Renal cortical epithelial cell (primary cell): ENCODE data around the gene LGMN. TPM values are rescaled to one million over a fixed set of nuclear protein-coding genes. Genes with fewer than 3 reads are reported as not detected.
"Not testable (repeated sequence)": the region's sequence is repeated elsewhere in the genome, so short reads cannot be mapped to it uniquely, and the experiment has no call there.

Experiments
- DNase-seq: peaks from one replicate; pipeline ENCODE4 v3.0.0-alpha.2; 2011; ENCODE audit warnings: low read depth
- total RNA-seq: library from RNA; depleted of rRNA; stranded (reverse); fragments of >200 nt; gene quantifications from 2 replicates; pipeline ENCODE4 v1.2.3, GENCODE V29; 2014

LGMN gene
- total RNA-seq = 62.2 and 88.1 TPM in 2 replicates

DNA sequence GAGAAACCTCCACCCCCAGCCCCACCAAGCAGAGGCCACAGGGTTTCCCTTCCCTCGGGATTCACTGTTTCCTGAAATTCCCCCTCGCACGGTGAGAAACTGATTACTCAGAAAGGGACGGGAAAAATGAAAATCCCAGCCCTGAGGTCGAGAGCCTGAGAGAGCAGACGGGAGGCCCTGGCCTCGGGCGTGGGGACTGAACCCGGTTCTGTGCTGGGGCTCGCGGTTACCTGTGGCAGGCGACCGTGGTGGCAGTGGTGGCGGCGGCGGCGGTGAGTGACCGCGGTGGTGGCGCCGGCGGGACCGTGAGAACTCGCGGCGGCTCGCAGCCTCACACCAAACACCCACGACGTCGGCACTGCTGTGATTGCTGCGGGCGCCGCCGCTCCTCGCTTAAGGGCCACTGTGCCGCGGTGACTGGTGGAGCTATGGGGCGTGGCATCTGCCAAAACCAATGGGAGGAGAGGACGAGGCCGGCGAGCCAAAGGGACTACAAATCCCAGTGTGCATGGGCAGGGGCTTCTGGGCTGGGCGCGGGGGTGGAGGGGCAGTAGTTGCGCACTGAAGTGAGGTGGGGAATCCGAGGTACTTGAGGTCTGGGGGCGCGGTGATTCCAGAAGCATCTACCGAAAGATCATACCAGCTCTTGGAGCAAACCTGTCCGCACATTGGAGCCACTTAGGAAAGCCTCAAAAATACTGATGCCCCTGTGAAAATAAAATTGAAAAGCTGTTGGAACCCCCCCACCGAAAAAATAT lies at the start of gene LGMN:
Gene LGMN (minus strand): TSS at position 369 of the 758 bp plus-strand sequence. CDS start 15,841 bp downstream, outside the sequence.
- DNase-seq = peak; percentile 88

GRCh38 chr14:92794961-92795360 lies 46.5 kb upstream of the LGMN start:
- DNase-seq = no peak

DNA sequence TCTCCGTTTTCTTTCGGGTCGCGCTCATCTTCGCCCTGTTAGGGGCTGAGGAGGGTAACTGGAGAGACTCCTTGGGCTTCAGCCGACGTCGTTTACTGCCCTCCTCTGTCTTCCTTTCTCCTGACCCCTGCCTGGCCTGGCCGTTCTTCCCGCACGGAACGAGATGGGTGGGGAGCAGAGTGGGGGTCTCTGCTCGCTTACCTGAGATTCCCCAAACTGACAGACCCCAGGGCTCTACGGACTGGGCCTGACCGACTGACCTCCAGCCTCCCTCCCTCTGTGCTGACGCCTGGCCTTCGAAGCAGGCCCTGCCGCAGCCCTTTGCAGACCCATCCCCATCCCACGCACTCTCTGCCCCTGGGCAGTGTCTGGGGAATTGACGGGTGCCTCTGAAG lies 46.1 kb upstream of the LGMN start:
- DNase-seq = no peak

- DNase-seq = peak; percentile 90
Observed at GRCh38 chr14:92793709-92794546, 45.5 kb upstream of the LGMN start, which contains the start of gene GOLGA5. Gene GOLGA5, plus strand, starts transcription at chr14:92794305. Its CDS starts 3,133 bp downstream, at chr14:92797438.

DNA sequence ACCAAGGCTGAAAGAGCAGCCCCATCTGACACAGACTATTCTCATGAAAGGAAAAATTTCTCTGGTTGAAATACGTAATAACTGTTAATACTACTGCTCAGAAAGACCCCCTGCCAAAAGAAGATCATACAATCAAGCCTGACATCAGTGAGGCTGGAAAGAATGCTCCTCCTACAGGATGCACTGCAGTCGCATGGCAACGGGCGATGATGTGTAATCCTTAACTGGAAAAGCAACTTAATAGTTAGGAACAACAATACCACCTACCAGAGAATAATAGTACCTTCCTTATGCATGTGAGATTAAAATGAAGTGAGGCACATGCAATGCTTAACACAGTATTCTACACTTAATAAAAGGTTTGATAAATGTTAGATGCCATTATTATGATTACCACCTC lies 44.5 kb upstream of the LGMN start:
- no peak for DNase-seq

GRCh38 chr14:92789457-92790089 lies 41.1 kb upstream of the LGMN start:
- DNase-seq = no peak

- DNase-seq = no peak
Observed at GRCh38 chr14:92787554-92787953, 39.1 kb upstream of the LGMN start.

GRCh38 chr14:92786427-92786756 lies 38.0 kb upstream of the LGMN start:
- no peak for DNase-seq

GRCh38 chr14:92785667-92786426 lies 37.4 kb upstream of the LGMN start:
- peak; percentile 70 for DNase-seq

DNA sequence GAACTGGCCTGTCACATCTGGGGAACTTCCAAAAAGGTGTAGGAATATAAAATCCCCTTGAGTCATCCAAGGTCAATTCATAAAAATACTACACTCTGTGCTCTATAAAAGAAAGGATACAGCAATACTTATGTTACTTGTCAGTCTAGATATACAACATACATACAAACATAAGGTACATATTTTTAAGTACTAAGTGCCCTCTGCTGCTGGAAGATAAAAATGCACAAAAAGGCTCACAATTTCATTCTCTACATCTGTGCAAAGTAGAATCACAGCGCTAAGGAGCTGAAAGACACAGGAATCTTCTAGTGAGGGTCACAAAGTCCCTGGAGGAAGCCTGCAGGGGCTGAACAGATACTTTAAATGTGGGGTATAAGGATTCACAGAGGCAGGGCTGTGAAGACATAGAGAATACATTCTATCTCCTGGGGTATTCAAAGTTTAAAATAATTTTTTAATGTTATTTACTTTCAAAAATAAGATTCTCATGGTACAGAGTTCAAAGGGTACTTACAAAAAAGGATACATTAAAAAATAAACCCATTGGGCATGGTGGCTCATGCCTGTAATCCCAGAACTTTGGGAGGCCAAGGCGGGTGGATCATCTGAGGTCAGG lies 35.5 kb upstream of the LGMN start:
- DNase-seq = peak; percentile 79

GRCh38 chr14:92781350-92781749 lies 32.9 kb upstream of the LGMN start:
- no peak for DNase-seq

- DNase-seq = peak; percentile 20
Observed at GRCh38 chr14:92780444-92781232, 32.2 kb upstream of the LGMN start.

DNA sequence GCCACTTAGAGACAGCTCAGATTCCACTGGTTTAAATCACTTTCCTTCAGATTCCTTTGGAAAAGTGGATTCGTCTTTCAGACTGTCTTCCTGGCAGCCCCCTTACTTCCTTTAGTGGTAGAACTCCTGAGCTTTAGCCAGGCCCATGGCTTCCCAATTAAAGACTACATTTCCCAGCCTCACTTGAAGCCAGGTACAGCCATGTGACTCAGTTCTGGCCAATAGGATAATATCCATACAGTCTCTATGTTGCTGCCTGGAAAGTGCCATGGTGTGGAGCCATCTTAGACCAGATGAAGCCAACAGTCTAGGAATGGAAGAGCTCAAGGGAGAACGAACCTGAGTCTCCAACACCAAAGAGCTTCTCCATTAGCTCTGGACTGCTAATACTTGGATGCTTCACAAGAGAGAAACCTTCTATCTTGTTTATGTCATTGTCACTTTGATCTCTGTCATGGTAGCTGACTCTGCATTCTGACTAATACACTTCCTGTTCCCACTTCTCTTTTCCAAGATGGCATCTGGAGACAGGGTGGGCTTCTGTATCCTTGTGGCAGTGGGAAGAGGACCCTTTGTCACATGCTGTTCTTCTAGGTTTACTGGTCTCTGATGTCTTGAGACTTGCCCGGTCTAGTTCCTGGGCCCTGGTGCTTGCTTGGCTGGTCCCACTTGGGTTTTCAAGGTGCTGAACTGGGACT lies 30.6 kb upstream of the LGMN start:
- not testable (repeated sequence) for DNase-seq

GRCh38 chr14:92775292-92775691 lies 26.9 kb upstream of the LGMN start:
- DNase-seq = peak; percentile 90

- no peak for DNase-seq
Observed at GRCh38 chr14:92774572-92774971, 26.1 kb upstream of the LGMN start.

- no peak for DNase-seq
Observed at GRCh38 chr14:92770484-92770883, 22.1 kb upstream of the LGMN start.

DNA sequence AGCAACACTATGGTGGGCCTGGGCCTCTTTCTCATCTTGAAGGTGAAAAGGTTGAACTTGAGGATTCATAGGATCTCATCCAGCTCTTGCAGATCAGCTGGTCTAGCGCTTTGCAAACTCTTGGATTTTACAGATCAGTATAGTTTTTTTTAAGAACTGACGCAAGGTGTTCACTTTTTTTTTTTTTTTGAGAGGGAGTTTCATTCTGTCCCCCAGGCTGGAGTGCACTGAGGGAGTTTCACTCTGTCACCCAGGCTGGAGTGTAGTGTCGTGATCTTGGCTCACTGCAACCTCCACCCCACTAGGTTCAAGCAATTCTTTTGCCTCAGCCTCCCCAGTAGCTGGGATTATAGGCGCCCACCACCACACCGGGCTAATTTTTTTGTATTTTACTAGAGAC lies 20.4 kb upstream of the LGMN start:
- no peak for DNase-seq

DNA sequence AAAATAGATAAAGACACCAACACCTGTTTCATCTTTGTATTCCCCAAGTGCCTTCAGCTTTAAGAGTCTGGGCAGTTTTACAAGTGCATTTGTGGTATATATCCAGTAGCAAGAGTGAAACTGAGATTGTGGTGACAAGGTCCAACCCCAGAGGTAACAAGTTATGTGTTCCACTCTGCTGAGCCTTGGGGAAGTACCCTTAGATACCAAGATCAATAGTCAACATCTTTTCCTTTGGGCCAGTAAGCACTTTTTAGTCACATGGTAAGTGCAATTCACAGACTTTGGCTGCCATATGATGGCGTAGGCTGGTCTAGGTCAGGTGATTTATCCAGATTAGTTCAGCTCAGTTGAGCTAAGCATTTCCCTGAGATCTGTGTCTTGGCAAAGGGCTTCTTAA lies 19.8 kb upstream of the LGMN start:
- peak; percentile 93 for DNase-seq

DNA sequence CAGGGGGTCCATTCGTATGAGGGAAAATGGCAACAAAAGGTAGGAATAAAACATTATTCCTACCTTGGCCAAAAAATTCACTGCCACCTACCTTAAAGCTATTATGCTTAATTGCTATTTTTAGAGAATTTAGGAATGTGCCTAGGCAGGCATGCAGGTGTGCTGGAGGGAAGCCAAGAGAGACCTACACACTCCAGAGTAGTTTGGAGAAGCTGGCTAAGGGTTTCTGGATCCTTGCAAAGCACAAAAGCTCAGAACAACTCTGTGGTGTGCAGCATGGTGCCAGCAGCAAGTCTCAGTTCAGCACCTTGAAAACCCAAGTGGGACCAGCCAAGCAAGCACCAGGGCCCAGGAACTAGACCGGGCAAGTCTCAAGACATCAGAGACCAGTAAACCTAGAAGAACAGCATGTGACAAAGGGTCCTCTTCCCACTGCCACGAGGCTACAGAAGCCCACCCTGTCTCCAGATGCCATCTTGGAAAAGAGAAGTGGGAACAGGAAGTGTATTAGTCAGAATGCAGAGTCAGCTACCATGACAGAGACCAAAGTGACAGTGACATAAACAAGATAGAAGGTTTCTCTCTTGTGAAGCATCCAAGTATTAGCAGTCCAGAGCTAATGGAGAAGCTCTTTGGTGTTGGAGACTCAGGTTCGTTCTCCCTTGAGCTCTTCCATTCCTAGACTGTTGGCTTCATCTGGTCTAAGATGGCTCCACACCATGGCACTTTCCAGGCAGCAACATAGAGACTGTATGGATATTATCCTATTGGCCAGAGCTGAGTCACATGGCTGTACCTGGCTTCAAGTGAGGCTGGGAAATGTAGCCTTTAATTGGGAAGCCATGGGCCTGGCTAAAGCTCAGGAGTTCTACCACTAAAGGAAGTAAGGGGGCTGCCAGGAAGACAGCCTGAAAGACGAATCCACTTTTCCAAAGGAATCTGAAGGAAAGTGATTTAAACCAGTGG lies 15.5 kb upstream of the LGMN start:
- not testable (repeated sequence) for DNase-seq
